SK-N-SH (cell line): ENCODE measurements around the gene SNX15. TPM values are rescaled to one million over a fixed set of nuclear protein-coding genes. Genes with fewer than 3 reads are reported as not detected.

ENCODE experiments used
- CTCF ChIA-PET: fragments of 300-600, 350-600 bp; formaldehyde crosslinking; extraction: SDS; loops from one replicate; lab custom pipeline; 2021; lab: Yijun Ruan, JAX
- POLR2A ChIA-PET: fragments of 350-600 bp; sonication (Branson Sonifier 250); formaldehyde crosslinking; extraction: SDS; loops from one replicate; lab custom pipeline; 2020; ENCODE audit warnings: antibody characterized with exemption, inconsistent platforms; lab: Yijun Ruan, JAX
- DNase-seq: peaks from one replicate; pipeline ENCODE4 v3.0.0; 2012
- H2AFZ ChIP-seq: fragments of 200-600 bp; sonication (generic); 2 replicates; pipeline ENCODE4 v1.8.1; 2016; ENCODE audit warnings: antibody characterized with exemption, mild to moderate bottlenecking, low read depth
- H3F3A ChIP-seq: fragments of 200-600 bp; sonication (generic); replicated peaks from 2 replicates; pipeline ENCODE3; 2016; ENCODE audit warnings: antibody characterized with exemption, mild to moderate bottlenecking; ENCODE audit not compliant: insufficient read depth
- H3K27ac ChIP-seq, 2 experiments: fragments of 200-500 bp in 1 of 2; fragments of 200-600 bp in 1 of 2; sonication (Bioruptor generic) in 1 of 2; sonication (generic), shearing (Covaris generic) in 1 of 2; 2 replicates each; pipeline versions ENCODE4 v1.5.1 to v1.6.1; 2014 to 2016; ENCODE audit warnings: low read depth in 2 of 2, inconsistent platforms in 1 of 2, low read length in 1 of 2, mild to moderate bottlenecking in 1 of 2, mixed read lengths in 1 of 2
- H3K27me3 ChIP-seq: fragments of 200-600 bp; sonication (generic), shearing (Covaris generic); 2 replicates; pipeline ENCODE4 v1.6.1; 2016; ENCODE audit warnings: mixed run types; ENCODE audit not compliant: insufficient read depth
- H3K36me3 ChIP-seq, 2 experiments: fragments of 200-500 bp in 1 of 2; fragments of 200-600 bp in 1 of 2; sonication (Bioruptor generic) in 1 of 2; sonication (generic) in 1 of 2; replicated peaks in 1 of 2; 2 replicates each; pipeline versions ENCODE3 to v1.5.1; 2014 to 2016; ENCODE audit warnings: low read length in 1 of 2, mild to moderate bottlenecking in 1 of 2; ENCODE audit not compliant: insufficient read depth in 2 of 2, control insufficient read depth in 1 of 2
- H3K4me1 ChIP-seq, 2 experiments: fragments of 200-500 bp in 1 of 2; fragments of 200-600 bp in 1 of 2; sonication (Bioruptor generic) in 1 of 2; sonication (generic), shearing (Covaris generic) in 1 of 2; 2 replicates each; pipeline versions ENCODE4 v1.5.1 to v1.6.1; 2014 to 2016; ENCODE audit warnings: low read depth in 1 of 2, low read length in 1 of 2, mixed run types in 1 of 2; ENCODE audit not compliant: insufficient read depth in 2 of 2, control insufficient read depth in 1 of 2
- H3K4me2 ChIP-seq: fragments of 200-600 bp; sonication (generic), shearing (Covaris generic); 2 replicates; pipeline ENCODE4 v1.6.1; 2017; ENCODE audit warnings: mixed run types
- H3K4me3 ChIP-seq, 2 experiments: fragments of 200-500 bp in 1 of 2; fragments of 200-600 bp in 1 of 2; sonication (Bioruptor generic) in 1 of 2; sonication (generic), shearing (Covaris generic) in 1 of 2; 2 replicates each; pipeline versions ENCODE4 v1.5.1 to v1.8.1; 2014 to 2016; ENCODE audit warnings: low read depth in 2 of 2, inconsistent platforms in 1 of 2, low read length in 1 of 2, mild to moderate bottlenecking in 1 of 2, mixed read lengths in 1 of 2, moderate library complexity in 1 of 2
- H3K79me2 ChIP-seq: fragments of 200-600 bp; sonication (generic); 2 replicates; pipeline ENCODE4 v1.8.1; 2017; ENCODE audit warnings: mild to moderate bottlenecking; ENCODE audit not compliant: insufficient read depth
- H3K9ac ChIP-seq: fragments of 200-600 bp; sonication (generic); 2 replicates; pipeline ENCODE4 v1.6.1; 2017; ENCODE audit warnings: mixed run types
- H3K9me2 ChIP-seq: fragments of 200-600 bp; sonication (generic); 2 replicates; pipeline ENCODE4 v1.6.1; 2017; ENCODE audit warnings: mixed run types
- H3K9me3 ChIP-seq: fragments of 200-600 bp; sonication (generic); 2 replicates; pipeline ENCODE4 v1.6.1; 2017; ENCODE audit warnings: mixed run types, mild to moderate bottlenecking, moderate library complexity
- H4K20me1 ChIP-seq: fragments of 200-600 bp; sonication (generic); 2 replicates; pipeline ENCODE4 v1.6.1; 2017; ENCODE audit warnings: mild to moderate bottlenecking, mixed run types; ENCODE audit not compliant: insufficient read depth
- CHD2 ChIP-seq: fragments of 150-350 bp; IDR thresholded peaks from 2 replicates; pipeline ENCODE4 v1.6.1; 2018; ENCODE audit warnings: low read length; ENCODE audit not compliant: partially characterized antibody
- ELF1 ChIP-seq: IDR thresholded peaks from 2 replicates; pipeline ENCODE4 v1.4.0; 2012
- EZH2phosphoT487 ChIP-seq: fragments of 200-600 bp; sonication (generic); IDR thresholded peaks from 2 replicates; pipeline ENCODE4 v1.6.1; 2017; ENCODE audit warnings: low read depth, mixed run types, mild to moderate bottlenecking, antibody characterized with exemption, moderate library complexity, borderline replicate concordance
- FOXJ3 ChIP-seq: sonication (generic); formaldehyde crosslinking; IDR thresholded peaks from 2 replicates; pipeline ENCODE4 v1.5.1; 2020; ENCODE audit warnings: mild to moderate bottlenecking, missing genetic modification reagents
- FOXM1 ChIP-seq: IDR thresholded peaks from 2 replicates; pipeline ENCODE4 v1.4.0; 2012; ENCODE audit warnings: low read depth, mild to moderate bottlenecking
- GABPA ChIP-seq: IDR thresholded peaks from 2 replicates; pipeline ENCODE4 v1.4.0; 2012; ENCODE audit warnings: low read depth, mild to moderate bottlenecking
- GATA2 ChIP-seq: sonication (generic); formaldehyde crosslinking; IDR thresholded peaks from 2 replicates; pipeline ENCODE4 v1.5.0; 2020; ENCODE audit warnings: mild to moderate bottlenecking, missing genetic modification reagents
- IRF3 ChIP-seq: fragments of 150-350 bp; IDR thresholded peaks from 2 replicates; pipeline ENCODE4 v1.6.1; 2016; ENCODE audit warnings: mild to moderate bottlenecking, low read depth, low read length
- JUND ChIP-seq: IDR thresholded peaks from 2 replicates; pipeline ENCODE4 v1.4.0; 2012
- MEF2A ChIP-seq: IDR thresholded peaks from 2 replicates; pipeline ENCODE4 v1.4.0; 2012; ENCODE audit warnings: low read depth, borderline replicate concordance
- MXI1 ChIP-seq: IDR thresholded peaks from 2 replicates; pipeline ENCODE4 v1.6.1; 2012; ENCODE audit warnings: mild to moderate bottlenecking, low read depth, low read length, improper control_type of control experiment
- NFIC ChIP-seq: IDR thresholded peaks from 2 replicates; pipeline ENCODE4 v1.4.0; 2012; ENCODE audit warnings: borderline replicate concordance
- NRF1 ChIP-seq: IDR thresholded peaks from 2 replicates; pipeline ENCODE4 v1.6.1; 2012; ENCODE audit warnings: low read depth, mild to moderate bottlenecking, low read length
- POLR2AphosphoS5 ChIP-seq: IDR thresholded peaks from 2 replicates; pipeline ENCODE4 v1.6.1; 2012; ENCODE audit warnings: low read depth, low read length
- RAD21 ChIP-seq: IDR thresholded peaks from 2 replicates; pipeline ENCODE4 v1.6.1; 2012; ENCODE audit warnings: mild to moderate bottlenecking, low read length
- RCOR1 ChIP-seq: fragments of 150-350 bp; IDR thresholded peaks from 2 replicates; pipeline ENCODE4 v1.6.1; 2017; ENCODE audit warnings: antibody characterized with exemption, low read length
- REST ChIP-seq: IDR thresholded peaks from 2 replicates; pipeline ENCODE4 v1.6.1; 2012; ENCODE audit warnings: mild to moderate bottlenecking, low read depth, low read length, moderate library complexity
- RFX5 ChIP-seq: IDR thresholded peaks from 2 replicates; pipeline ENCODE4 v1.6.1; 2012; ENCODE audit warnings: mild to moderate bottlenecking, improper control_type of control experiment, low read length
- RXRA ChIP-seq: IDR thresholded peaks from 2 replicates; pipeline ENCODE4 v1.4.0; 2012; ENCODE audit warnings: low read depth, mild to moderate bottlenecking, borderline replicate concordance
- SIN3A ChIP-seq: IDR thresholded peaks from 2 replicates; pipeline ENCODE4 v1.6.1; 2012; ENCODE audit warnings: low read depth, mild to moderate bottlenecking, low read length, moderate library complexity, borderline replicate concordance
- TAF1 ChIP-seq: IDR thresholded peaks from 2 replicates; pipeline ENCODE4 v1.6.1; 2012; ENCODE audit warnings: low read depth, mild to moderate bottlenecking, low read length, moderate library complexity, borderline replicate concordance
- TCF12 ChIP-seq: IDR thresholded peaks from 2 replicates; pipeline ENCODE4 v1.4.0; 2012
- TEAD4 ChIP-seq: IDR thresholded peaks from 2 replicates; pipeline ENCODE4 v1.4.0; 2012; ENCODE audit warnings: mild to moderate bottlenecking, borderline replicate concordance; ENCODE audit not compliant: insufficient read depth
- YY1 ChIP-seq: IDR thresholded peaks from 2 replicates; pipeline ENCODE4 v1.4.0; 2012; ENCODE audit warnings: low read depth, mild to moderate bottlenecking
- WGBS: methylation state at CpG from one replicate; pipeline ENCODE4 v1.1.6; 2017; ENCODE audit warnings: low lambda C conversion rate; 5-methylcytosine and 5-hydroxymethylcytosine counted together
- polyA plus RNA-seq, 3 experiments: library from polyadenylated mRNA; depleted of rRNA; stranded (reverse); fragments of >200 nt; gene quantifications; 2 replicates each; pipeline ENCODE4 v1.2.3, GENCODE V29; 2012
- TF ChIP-seq, protein P1 (sequence below): IDR thresholded peaks from 2 replicates; pipeline ENCODE4 v1.4.0; 2012; ENCODE audit warnings: low read depth
- TF ChIP-seq, protein P2 (sequence below): IDR thresholded peaks from 2 replicates; pipeline ENCODE4; 2012
- TF ChIP-seq, protein P3 (sequence below): IDR thresholded peaks from 2 replicates; pipeline ENCODE4 v1.4.0; 2012; ENCODE audit warnings: low read depth, borderline replicate concordance

Gene SNX15
- polyA plus RNA-seq (2012; rRNA removed) = 9.0 and 17.2 TPM in 2 replicates
- polyA plus RNA-seq (2012; cell fraction: cytosol; rRNA removed) = 9.4 and 11.4 TPM in 2 replicates
- polyA plus RNA-seq (2012; cell fraction: nucleus; rRNA removed) = 13.5 and 15.0 TPM in 2 replicates

DNA sequence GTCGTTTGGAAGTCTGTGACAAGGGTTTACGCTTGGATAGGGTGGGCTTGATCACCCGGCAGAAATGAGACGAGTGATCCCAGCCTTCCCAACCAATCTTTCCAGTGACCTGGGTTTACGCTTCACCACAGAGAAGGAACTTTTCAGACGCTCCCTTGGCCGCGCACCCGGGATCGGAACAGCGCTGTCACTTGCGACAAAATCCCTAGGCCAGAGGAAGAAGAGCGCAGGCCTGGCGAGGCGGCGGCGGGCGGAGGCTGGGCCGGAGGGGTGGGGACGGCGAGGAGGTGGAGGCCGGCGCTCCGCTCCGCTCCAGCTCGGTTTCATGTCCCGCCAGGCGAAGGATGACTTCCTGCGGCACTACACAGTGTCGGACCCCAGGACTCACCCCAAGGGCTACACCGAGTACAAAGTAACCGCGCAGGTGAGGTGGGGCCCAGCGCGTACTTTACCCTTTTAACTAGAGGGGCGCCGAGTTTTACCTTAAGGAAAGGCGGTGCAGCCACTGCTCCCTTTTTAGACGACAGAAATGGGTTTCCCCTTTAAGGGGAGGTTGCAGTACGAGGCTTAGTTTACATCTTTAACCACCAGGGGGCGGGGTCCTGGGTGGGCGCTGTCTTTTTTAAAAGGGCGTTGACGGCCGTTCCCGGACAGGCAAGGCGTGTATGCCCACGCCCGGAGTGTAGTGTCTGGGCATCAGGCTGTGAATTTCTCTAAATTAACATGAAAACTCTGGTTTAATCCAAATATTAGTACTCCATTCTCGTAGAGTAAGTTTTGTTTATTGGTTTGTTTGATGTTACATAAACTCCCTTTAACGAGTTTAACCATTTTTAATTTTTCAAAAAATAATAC, at the start of gene SNX15:
Gene SNX15, plus strand, starts transcription at position 227 of the 855 bp plus-strand sequence. Its CDS starts 99 bp downstream, at position 326.
- WGBS = 3% methylated on average over 36 of the region's 51 CpGs
- ChIA-PET POLR2A (interaction anchor here (1.3 kb wide), 1 partner anchor 13 kb away, joined by 5 read pairs; the partner anchor contains the start of gene SAC3D1), CTCF (interaction anchor here (0.6 to 6.0 kb wide), 7 partner anchors 10 to 259 kb away, joined by 3 to 56 read pairs (median 6); partner anchors contain the start of genes ARL2, BATF2 and SAC3D1)
- TF ChIP-seq POLR2AphosphoS5 (peak; percentile 79), FOXM1 (no peak), REST (0 out of 2 replicates have a peak, but pooled peaks have one; percentile 21), IRF3 (peak; percentile 88), YY1 (peak; percentile 60), NFIC (peak; percentile 76), RCOR1 (no peak), FOXJ3 (CRISPR knock-in tag) (no peak), TCF12 (no peak), TAF1 (peak; percentile 37; the same call in 1 of the 2 replicates), ELF1 (no peak), JUND (no peak), RAD21 (peak; percentile 20; the same call in 1 of the 2 replicates), GATA2 (CRISPR knock-in tag) (no peak), EZH2phosphoT487 (no peak), SIN3A (peak; percentile 75), CHD2 (peak; percentile 3), TEAD4 (no peak), RFX5 (no peak), NRF1 (peak; percentile 53), GABPA (no peak), MXI1 (peak; percentile 98), RXRA (no peak), MEF2A (no peak)
- TF ChIP-seq, protein P1, sequence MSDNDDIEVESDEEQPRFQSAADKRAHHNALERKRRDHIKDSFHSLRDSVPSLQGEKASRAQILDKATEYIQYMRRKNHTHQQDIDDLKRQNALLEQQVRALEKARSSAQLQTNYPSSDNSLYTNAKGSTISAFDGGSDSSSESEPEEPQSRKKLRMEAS = peak; percentile 92
- TF ChIP-seq, protein P2, sequence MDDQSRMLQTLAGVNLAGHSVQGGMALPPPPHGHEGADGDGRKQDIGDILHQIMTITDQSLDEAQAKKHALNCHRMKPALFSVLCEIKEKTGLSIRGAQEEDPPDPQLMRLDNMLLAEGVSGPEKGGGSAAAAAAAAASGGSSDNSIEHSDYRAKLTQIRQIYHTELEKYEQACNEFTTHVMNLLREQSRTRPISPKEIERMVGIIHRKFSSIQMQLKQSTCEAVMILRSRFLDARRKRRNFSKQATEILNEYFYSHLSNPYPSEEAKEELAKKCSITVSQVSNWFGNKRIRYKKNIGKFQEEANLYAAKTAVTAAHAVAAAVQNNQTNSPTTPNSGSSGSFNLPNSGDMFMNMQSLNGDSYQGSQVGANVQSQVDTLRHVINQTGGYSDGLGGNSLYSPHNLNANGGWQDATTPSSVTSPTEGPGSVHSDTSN = peak; percentile 5; the same call in 1 of the 2 replicates
- TF ChIP-seq, protein P3, sequence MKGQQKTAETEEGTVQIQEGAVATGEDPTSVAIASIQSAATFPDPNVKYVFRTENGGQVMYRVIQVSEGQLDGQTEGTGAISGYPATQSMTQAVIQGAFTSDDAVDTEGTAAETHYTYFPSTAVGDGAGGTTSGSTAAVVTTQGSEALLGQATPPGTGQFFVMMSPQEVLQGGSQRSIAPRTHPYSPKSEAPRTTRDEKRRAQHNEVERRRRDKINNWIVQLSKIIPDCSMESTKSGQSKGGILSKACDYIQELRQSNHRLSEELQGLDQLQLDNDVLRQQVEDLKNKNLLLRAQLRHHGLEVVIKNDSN = no peak

More for the DNA sequence above, at the start of gene SNX15:
- Histone ChIP-seq H3K27ac (peak within 1 kb of the TSS; percentile 67 to 91), H3K27me3 (no peaks in the 10 kb centered on the region), H3K9me2 (no peaks in the 10 kb centered on the region), H3K9me3 (no peaks in the 10 kb centered on the region), H3K79me2 (peaks cover 4% of the 10 kb centered on the region; the same call in 1 of the 2 replicates), H3F3A (no peaks in the 10 kb centered on the region), H3K36me3 (peaks cover 2 to 7% of the 10 kb centered on the region in 2 experiments), H3K4me3 (peak within 1 kb of the TSS; percentile 60 to 71), H2AFZ (peak within 1 kb of the TSS; percentile 79), H4K20me1 (no peaks in the 10 kb centered on the region), H3K4me2 (peak within 1 kb of the TSS; percentile 76), H3K4me1 (peaks cover 0 to 5% of the 10 kb centered on the region in 2 experiments; a peak in 2 of 4 replicates), H3K9ac (peak within 1 kb of the TSS; percentile 60; the same call in 1 of the 2 replicates)
- DNase-seq = peak; percentile 93
